ENCODE results near the gene SH2D3C. TPM values are rescaled to one million over a fixed set of nuclear protein-coding genes. Genes with fewer than 3 reads are reported as not detected.

The SH2D3C gene
- total and polyA plus RNA-seq, 9 of the 15 experiments (the other 6 are each of a cell fraction or from before 2014, with no cell fraction given): 0.03 to 1.2 (median 0.22) TPM; not detected in 1

GRCh38 chr9:127802576-127803443 is 24.3 kb upstream of the SH2D3C start, which contains the start of gene FPGS (continued):
- TF ChIP-seq, protein P1, sequence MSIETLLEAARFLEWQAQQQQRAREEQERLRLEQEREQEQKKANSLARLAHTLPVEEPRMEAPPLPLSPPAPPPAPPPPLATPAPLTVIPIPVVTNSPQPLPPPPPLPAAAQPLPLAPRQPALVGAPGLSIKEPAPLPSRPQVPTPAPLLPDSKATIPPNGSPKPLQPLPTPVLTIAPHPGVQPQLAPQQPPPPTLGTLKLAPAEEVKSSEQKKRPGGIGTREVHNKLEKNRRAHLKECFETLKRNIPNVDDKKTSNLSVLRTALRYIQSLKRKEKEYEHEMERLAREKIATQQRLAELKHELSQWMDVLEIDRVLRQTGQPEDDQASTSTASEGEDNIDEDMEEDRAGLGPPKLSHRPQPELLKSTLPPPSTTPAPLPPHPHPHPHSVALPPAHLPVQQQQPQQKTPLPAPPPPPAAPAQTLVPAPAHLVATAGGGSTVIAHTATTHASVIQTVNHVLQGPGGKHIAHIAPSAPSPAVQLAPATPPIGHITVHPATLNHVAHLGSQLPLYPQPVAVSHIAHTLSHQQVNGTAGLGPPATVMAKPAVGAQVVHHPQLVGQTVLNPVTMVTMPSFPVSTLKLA (conservative IDR thresholded peaks at IDR 0.05): peak; percentile 94 to 98
- TF ChIP-seq PHF8 (IDR thresholded peaks at IDR 0.05; ENCODE audit: borderline replicate concordance, low read length) (peak; percentile 93; the same call in 1 of the 2 replicates), ATF6 (CRISPR knock-in tag; IDR thresholded peaks at IDR 0.05) (no peak; the same call in 1 of the 2 replicates), SIN3A (IDR thresholded peaks at IDR 0.05; ENCODE audit: borderline replicate concordance in 2 of 2, control insufficient read depth in 1 of 2, low read depth in 2 of 2, low read length in 2 of 2) (peak; percentile 59 to 69; a peak in 2 of 4 replicates), ZBTB33 (CRISPR knock-in tag; IDR thresholded peaks at IDR 0.05) (no peak), ZNF75A (CRISPR knock-in tag; IDR thresholded peaks at IDR 0.05) (no peak), ZNF140 (CRISPR knock-in tag; IDR thresholded peaks at IDR 0.05) (no peak), PTBP1 (IDR thresholded peaks at IDR 0.05; ENCODE audit: low read depth, low read length) (no peak), CBFB (CRISPR knock-in tag; IDR thresholded peaks at IDR 0.05) (no peak; the same call in 1 of the 2 replicates), CUX1 (CRISPR knock-in tag; IDR thresholded peaks at IDR 0.05) (0 out of 2 replicates have a peak, but pooled peaks have one; percentile 44), IRF2 (CRISPR knock-in tag; IDR thresholded peaks at IDR 0.05) (no peak)
- TF ChIP-seq, protein P2, sequence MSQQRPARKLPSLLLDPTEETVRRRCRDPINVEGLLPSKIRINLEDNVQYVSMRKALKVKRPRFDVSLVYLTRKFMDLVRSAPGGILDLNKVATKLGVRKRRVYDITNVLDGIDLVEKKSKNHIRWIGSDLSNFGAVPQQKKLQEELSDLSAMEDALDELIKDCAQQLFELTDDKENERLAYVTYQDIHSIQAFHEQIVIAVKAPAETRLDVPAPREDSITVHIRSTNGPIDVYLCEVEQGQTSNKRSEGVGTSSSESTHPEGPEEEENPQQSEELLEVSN (IDR thresholded peaks at IDR 0.05; ENCODE audit: borderline replicate concordance in 1 of 2, extremely low read depth in 1 of 2, insufficient read depth in 1 of 2, insufficient read length in 1 of 2, low read depth in 1 of 2, low read length in 1 of 2, poor library complexity in 1 of 2, severe bottlenecking in 1 of 2): peak; percentile 39 to 65

Measured in K562 (cell line).